Medulla oblongata (tissue), 1 donor: ENCODE data around the gene WDR90.
A peak's percentile ranks its signal among the peaks of the same experiment; 100 is the strongest.
"Not testable (repeated sequence)": the region's sequence is repeated elsewhere in the genome, so short reads cannot be mapped to it uniquely, and the experiment has no call there.

Experiments
- DNase-seq: peaks from one replicate; pipeline ENCODE4 v3.0.0-alpha.2; 2015; ENCODE audit errors: extremely low spot score

The WDR90 gene

DNA sequence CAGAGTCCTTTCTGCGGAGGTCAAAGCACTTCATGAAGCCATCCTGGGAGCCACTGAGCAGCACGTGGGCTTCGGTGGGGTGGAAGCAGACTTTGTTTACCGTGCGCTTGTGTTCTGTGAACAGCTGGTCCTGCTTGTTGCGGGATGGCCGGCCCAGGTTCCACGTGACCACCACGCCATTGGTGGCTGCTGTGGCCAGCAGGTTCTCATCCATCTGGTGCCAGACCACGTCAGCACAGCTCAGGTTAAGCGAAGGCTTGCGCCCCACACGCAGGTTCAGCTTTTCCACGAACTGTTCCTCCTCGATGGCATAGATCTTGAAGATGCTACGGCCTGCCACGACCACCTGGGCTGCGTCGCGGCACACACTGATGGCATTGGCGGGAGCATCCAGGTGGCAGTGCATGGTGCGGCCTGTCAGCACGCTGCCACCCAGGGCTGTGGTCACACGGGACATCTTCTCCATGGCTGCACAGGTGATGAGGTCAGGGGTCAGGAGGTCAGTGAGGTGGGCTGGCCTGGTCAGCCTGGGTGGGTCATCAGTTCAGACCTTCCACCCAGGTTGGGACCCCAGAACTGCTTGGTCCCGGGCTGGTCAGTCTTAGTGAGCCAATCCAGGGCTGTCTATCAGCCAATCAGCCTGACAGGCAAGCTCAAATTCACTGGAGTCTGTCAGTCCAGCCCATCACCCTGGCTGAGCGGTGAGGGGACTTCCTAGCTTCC is 40.2 kb downstream of the WDR90 start:
- DNase-seq = no peak

DNA sequence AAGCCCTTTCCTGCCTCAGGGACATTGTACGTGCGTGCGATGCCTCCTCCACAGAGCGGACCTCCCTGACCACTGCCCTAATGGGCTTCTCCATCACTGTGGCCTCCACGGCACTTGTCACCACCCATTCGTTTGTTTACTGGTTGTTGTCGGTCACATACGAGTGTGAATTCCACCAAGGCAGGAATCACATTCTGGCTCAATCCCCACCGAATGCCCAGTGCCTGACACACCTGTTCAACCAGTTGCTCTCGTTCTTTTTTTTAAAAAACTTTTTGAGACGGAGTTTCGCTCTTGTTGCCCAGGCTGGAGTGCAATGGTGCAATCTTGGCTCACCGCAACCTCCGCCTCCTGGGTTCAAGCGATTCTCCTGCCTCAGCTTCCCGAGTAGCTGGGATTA is 42.1 kb downstream of the WDR90 start:
- not testable (repeated sequence) for DNase-seq

GRCh38 chr16:692356-693108 is 43.4 kb downstream of the WDR90 start:
- DNase-seq = no peak

DNA sequence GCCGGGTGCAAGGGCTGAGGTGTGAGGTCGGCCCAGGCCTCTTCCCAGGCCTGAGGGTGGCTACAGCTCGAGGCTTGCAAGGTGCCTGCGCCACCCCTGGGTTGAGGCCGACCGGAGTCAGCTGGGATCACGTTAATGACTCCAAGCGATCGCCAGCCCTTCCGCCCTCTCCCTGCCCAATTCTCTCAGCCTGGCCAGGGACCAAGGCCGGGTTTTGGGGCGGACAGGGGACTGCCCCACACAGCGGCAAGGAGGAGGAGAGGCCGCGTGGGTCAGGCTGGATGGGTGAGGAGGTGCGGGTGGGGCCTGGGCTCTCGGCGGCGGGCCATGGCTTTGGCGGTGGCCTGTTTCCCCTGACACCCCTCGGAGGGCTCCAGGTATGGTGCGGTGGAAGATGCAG is 44.2 kb downstream of the WDR90 start:
- no peak for DNase-seq

DNA sequence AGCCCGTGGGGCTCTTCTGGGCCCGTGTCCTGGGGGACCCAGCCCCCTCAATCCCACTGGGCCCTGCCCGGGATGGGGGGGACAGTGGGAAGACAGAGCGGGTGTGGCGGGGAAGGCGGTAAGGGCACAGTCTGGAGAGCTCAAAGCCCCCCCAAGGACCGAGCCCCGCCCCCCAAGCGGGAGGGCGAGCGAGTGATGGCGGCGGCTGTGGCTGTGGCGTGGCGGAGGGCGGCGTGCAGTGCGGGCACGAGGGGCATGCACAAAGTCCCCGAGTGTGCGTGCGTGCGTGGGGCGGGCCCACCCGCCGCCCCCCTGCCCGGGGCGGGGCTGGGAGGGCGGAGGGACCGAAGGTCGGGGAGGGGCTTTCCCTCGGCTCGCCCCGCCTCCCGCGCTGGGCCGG is 44.6 kb downstream of the WDR90 start:
- DNase-seq = no peak

DNA sequence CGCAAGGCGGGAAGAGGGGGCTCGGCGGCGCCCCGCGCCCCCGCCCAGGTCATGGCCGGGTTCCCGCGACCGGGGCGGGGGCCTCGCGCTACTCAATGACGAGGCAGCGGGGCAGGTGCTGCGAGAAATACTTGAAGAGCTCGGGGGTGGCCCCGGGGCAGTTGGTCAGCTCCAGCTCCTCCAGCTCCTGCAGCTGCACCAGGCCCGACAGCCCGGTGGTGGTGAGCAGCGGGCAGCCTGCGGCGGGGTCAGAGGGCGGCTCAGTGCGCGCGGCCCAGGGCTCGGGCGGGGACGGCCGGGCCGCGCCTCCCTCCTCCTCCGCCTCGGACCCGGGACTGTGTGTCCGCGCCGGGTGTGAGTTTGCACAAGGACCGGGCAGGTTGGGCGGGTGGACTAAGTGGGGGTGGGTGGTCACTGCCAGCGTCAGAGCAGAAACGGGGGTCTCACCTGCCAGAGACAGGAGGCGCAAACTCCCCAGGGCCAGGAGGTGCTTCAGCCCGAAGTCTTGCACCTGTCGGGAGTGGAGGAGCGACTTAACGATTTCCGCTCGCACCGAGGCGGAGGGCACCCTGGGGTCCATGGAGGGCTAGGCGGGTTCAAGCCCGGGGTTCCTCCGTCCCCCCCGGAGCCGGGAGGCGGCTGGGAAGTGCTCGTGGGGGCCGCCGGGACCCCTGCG is 45.2 kb downstream of the WDR90 start:
- DNase-seq = no peak

GRCh38 chr16:694863-695354 is 45.7 kb downstream of the WDR90 start:
- DNase-seq = no peak

GRCh38 chr16:695355-696089 is 46.4 kb downstream of the WDR90 start:
- DNase-seq = no peak

DNA sequence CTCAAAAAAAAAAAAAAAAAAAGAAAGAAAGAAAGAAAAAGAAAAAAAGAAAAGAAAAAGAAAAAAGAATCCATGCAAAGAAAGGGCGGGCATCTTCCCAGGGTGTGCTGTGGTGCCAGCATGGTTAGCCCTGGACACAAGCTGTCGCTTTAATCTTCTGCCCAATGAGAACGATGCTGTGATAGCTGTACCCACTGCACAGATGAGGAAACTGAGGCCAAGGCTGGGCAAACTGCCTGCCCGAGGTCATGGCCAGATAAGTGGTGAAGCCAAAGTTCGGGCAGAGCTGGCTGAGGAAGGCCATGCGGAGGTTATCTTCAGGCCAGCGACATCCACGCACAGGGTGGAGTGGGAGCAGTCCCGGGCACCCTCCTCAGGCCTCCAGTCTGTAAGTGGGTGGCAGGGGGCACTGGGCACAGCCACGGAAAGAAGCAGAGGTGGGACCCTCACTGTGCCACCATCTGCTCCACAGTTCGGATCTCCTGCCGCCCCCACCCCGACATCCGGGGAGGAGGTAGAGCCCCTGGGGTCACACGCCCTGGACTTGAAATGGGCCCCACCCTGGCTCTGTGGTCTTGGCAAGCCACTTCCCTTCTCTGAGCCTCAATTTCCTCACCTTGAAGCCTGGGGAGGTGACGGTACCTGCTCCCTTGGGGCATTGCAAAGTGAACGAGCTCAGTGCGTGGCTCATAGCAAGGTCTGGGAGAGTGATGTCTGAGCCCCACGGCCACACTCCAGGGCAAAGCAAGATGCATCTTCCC is 49.9 kb downstream of the WDR90 start:
- no peak for DNase-seq

DNA sequence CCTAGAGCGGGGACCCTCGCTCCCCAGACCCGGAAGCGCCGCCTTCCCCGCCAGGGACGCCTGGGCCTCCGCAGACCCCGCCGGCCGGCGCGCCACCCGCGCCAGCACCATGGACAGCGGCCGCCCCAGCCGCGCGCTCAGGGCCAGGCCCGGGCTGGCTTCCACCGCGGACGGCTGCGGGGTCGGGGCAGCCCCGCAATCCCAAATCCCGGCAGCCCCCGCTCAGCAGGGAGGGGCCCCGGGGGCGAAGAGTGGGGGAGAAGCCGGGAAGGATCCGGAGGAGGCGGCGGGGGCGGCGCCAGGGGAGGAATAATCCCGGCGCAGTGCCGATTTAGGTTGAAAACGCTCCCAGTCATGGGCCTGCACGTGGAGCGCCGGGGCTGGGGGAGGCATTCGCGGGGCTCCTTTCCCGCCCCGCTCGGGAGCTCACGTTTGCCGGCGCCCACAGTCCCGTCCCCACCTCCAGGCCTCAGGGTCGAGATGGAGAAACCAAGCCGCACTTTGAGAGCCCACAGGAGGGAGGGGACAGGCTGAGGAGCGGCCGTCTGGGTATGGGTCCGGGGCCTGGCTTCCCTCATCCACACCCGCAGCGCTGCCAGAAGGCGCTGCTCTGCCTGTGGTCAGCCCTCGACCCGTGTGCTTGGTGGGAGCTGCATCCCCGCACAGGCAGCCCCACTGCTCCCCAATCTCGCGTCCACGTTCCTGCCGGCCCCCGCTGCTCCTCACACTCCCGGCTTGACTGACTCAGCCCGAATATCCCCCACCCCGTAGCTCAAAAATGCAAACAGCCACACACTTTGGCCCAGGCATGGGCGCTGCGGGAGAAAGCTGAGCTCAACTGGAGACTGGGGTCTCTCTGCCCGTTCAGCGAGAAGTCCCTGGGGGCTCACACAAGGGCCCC is 51.8 kb downstream of the WDR90 start:
- no peak for DNase-seq

GRCh38 chr16:702341-702740 is 53.2 kb downstream of the WDR90 start:
- DNase-seq = no peak

DNA sequence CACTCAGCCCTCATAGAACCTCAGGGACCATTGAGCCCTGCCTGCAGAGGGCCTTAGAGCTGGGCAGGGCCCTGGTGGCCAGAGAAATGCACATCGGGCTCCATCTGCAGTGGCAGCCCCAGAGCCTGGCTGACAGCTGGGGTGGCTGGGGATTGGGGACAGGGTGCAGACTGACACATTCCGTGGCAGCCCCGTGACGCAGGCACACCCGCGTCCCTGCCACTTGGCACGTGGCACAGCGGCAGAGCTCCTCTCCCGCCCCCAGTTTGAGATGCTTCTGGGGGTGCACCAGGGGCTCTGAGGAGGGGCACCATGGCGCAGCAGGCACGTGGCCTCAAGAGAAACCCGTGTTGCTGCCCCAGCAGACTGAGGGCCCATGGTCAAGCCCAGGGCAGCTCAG is 54.2 kb downstream of the WDR90 start:
- no peak for DNase-seq

- DNase-seq = no peak
Measured at GRCh38 chr16:704047-704446, 54.9 kb downstream of the WDR90 start.

DNA sequence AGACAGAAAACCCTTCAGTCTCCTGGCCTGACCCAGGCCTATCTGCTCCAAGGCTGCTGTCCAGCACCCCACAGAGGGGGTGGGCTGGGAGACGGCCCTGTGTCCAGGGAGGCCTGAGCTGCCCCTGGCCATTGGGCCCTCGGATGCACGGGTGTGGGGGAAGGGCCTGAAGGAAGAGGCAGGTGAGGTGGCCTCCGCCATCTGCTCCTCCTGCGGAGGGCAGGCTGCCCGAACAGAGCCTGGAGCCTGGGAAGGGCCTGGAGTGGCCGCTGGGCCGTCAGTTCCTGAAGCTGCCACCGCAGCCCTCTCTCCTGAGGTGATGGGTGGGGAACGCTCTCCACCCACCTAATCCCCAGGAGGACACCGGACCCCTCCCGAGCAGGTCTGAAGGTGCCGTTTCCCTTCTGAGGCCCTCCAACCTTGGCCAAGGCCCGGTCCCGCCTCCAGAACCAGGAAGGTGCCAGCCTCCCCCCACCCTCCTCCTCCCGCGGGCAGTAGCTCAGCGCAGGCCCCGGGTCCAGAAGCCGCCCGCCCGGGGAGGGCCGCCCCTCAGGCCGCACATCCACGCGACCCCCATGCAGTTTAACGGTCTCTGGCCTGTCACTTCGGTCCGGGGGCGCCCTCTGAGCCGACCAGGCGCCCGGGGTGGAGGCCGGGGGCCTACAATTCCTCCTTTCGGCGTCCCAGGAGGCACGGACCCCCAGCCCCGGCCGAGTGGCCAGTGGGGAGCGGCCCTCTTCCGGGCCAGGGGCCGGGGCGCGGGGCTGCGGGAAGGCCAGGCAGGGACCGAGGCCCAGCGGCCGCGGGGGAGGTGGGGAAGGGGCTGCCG is 55.6 kb downstream of the WDR90 start:
- no peak for DNase-seq

GRCh38 chr16:705431-706188 is 56.4 kb downstream of the WDR90 start, which contains the start of gene FBXL16:
Gene FBXL16, minus strand, starts transcription at chr16:705801. Its CDS starts 8,396 bp downstream, at chr16:697405.
- peak; percentile 59 for DNase-seq

GRCh38 chr16:706189-707061 is 57.3 kb downstream of the WDR90 start:
- DNase-seq = no peak

DNA sequence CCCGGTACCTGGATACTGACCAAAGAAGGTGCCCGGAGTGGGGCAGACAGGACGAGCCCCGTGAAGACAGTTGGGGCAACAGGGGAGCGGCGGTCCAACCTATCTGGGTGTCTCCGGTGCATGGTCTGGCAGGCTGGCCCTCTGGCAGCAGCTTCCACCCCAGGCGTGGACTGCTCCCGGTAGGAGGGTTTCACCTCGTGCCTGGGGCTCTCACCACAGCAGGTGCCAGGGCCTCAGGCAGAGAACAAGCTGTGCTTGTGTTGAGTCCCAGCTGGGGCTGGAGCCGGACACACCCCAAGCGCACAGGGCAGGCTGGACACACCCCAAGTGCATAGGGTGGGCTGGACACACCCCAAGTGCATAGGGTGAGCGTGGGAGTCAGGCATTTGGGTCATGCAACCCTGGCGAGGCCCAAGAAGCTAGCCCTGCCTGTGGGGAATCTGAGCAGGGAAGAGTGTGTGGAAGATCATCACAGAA is 57.9 kb downstream of the WDR90 start:
- no peak for DNase-seq
